HG03064 (cell line): Measurements from ENCODE around the gene CTNNBL1.

Experiments
- ATAC-seq: cut with Tn5 transposase; IDR thresholded peaks from one replicate; pipeline ENCODE4 v1.9.1; 2021; ENCODE audit warnings: low read depth; ENCODE audit not compliant: unreplicated experiment

The CTNNBL1 gene

GRCh38 chr20:37774156-37774555 is 80.3 kb downstream of the CTNNBL1 start:
- no peak for ATAC-seq

GRCh38 chr20:37775200-37775599 is 81.4 kb downstream of the CTNNBL1 start:
- no peak for ATAC-seq

- ATAC-seq, result no peak
Observed at GRCh38 chr20:37776049-37776448, 82.2 kb downstream of the CTNNBL1 start.

DNA sequence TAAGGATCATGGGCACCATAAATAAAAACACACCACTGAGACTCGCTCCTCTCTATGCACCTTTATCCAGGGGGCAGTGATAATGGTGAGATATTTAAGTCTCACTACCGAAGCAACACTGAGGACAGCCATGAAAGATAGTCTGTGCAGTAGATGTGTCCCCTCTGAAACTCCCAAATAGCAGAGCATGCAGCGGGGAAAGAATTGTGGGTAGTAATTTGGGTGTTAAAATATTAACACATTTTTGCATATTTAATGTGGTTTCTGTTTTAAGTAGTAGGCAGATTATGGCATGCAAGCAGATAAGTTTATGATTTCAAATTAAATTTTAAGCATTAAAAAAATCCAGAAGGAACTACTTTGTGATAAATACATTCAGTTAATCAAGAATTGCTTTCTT is 82.7 kb downstream of the CTNNBL1 start:
- no peak for ATAC-seq

DNA sequence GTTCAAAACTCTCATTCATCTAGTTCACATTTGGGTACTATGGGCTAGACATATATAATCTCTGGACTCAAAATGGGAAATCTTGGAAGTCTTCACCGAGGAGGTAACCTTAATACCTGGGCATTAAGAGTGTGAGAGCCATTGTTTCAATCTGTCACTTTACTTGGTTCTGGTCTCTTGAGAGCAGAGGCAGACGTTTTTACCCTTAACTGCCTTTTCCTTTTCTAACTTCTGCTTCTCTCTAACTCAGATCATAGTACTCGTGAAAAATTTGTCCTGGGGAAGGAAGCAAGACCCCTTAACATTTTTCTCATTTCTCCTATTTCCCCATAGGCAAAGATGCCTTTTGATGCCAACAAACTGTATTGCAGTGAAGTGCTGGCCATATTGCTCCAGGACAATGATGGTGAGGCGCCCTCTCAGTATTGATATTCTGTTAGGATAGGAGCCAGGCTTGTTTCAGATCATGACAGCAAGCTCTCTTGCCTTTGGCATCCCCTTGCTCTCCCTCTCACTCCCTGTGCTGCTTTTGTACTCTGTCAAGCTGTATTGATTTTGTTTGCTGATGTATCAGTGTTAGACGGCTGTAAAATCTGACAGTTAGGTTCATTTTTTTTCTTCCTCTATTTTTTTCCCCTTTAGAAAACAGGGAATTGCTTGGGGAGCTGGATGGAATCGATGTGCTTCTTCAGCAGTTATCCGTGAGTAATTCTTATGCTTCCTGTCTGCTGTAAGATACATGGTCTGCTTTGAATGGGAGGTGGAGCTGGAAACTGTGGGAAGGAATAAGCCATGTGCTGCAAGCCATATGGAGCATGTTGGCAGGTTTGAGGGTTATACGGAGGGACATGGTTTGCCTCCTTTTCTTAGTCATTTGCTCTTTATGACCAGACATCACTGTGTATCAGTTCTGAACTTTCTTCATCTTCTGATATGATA is 83.5 kb downstream of the CTNNBL1 start:
- no peak for ATAC-seq

DNA sequence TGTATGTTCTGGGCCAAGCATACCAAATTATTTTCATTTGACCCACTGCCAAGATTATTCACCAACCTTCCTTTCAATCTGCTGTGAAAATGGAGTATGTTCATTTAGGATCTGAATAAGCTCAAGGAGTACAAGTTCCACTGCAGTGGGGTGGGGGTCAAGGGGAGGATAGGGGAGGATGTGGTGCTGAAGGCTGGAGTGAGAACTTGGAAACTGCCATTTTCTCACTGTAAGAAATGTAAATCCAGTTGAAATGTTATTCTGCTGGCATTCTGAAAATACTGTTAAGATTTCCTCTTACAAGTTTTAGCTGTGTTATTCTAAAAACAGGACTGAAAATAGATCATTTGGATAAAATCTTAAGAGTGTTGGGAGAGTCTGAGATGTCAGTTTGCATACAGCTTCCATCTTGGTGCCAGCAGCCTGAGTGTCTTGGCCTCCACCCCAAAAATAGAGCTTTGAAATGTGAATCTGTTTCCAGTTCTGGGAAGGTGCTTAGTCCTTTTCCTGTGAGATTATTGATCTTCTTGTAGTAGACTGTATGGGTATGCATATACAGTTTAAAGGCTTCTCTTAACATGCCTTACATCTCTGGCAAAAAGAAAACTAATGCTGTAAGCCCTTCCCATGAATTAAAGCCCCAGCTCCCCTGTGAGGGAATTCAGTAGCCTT is 84.3 kb downstream of the CTNNBL1 start:
- ATAC-seq, result no peak

GRCh38 chr20:37781626-37782025 is 87.8 kb downstream of the CTNNBL1 start:
- ATAC-seq, result no peak

DNA sequence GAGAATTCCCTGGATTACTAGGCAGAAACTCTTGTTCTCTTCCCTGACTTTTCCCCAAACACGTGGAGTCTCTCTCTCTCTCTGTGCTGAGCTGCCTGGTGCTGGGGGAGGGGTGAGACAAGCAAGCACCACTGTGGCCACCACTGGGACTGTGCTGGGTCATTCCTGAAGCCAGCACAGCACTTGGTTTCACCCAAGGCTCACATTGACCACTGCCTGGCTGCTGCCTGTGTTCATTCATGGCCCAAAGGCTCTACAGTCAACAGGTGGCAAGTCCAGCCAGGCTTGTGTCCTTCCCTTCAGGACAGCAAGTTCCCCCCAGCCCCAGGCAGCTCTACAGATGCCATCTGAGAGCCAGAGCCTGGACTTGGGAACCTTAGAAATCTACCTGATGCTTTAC is 92.2 kb downstream of the CTNNBL1 start:
- ATAC-seq, result no peak

GRCh38 chr20:37789408-37789807 is 95.6 kb downstream of the CTNNBL1 start:
- ATAC-seq, result no peak

DNA sequence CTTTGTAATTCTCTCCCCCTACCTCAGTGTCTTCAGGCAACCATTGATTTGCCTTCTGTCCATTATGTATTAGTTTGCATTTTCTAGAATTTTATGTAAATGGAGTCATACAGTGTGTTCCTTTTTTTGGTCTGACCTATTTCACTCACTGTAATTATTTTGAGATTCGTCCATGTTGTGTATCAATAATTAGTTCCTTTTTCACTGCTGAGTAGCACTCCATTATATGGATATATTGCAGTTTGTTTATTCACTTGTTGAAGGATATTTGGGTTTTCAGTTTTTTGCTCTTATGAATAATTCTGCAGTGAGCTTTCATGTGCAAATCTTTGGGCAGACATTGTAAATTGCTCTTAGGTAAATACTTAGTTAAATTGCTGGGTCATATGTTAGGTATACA is 97.1 kb downstream of the CTNNBL1 start:
- ATAC-seq, result no peak

- no peak for ATAC-seq
Observed at GRCh38 chr20:37796121-37796520, 102.3 kb downstream of the CTNNBL1 start.

GRCh38 chr20:37796733-37797132 is 102.9 kb downstream of the CTNNBL1 start:
- no peak for ATAC-seq

- no peak for ATAC-seq
Observed at GRCh38 chr20:37797669-37798175, 103.9 kb downstream of the CTNNBL1 start.

- ATAC-seq, result no peak
Observed at GRCh38 chr20:37798312-37798711, 104.5 kb downstream of the CTNNBL1 start.

- ATAC-seq, result no peak
Observed at GRCh38 chr20:37800618-37801017, 106.8 kb downstream of the CTNNBL1 start.

DNA sequence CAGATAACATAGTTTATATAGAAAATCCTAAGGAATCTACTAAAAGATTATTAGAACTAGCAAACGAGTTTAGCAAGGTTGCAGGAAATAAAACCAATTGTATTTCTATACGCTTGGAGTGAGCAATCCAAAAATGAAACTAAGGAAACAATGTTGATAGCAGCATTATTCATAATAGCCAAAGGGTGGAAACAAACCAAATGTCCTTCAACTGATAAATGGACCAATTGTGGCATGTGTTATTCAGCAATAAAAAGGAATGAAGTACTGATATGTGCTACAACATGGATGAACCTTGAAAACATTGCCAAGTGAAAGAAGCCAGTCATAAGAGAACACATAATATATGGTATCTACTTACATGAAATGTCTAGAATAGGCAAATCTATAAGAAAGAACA is 108.1 kb downstream of the CTNNBL1 start:
- no peak for ATAC-seq

DNA sequence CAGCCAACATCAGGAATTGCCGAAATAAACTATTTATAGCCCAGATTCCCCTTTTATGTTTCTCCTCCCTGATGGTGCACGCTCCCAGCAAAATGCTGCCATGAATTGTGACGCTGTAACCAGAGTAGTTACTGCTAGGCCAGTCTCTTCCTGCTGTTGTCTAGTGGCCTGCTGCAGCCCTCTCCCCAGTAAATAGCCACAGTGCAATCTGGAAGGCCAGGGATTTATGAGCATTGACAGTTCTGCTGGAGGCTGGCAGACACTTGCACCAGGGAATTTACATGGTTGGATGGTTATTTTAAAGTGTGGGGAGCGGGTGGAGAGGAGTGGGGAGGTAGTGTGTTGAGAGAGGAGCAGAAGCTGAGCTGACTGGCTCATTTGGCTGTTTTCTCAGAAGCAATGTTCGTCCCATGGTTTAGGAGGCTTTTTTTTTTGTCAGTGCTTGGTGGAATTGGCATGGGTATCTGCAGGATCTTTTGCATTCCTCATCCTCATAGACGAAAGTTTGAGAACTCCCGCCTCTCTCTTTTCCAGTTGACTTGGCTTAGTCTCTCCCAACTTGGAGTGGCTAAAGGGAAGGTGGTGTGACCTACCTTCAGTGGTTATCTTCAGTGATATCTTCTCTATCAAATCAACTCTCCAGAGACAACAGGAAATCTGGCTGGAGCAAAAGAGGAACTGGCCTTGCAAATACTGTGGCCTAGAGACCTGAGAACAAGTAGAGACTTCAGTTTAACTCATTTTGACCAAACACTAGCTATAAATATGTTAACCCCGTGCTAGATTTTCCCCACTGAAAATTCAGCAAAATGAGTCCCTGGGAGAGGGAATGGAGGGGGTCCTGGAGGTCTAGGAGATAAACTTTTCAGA is 109.8 kb downstream of the CTNNBL1 start:
- no peak for ATAC-seq

- ATAC-seq, result peak; percentile 64
Observed at GRCh38 chr20:37804584-37805566, 111.0 kb downstream of the CTNNBL1 start.

DNA sequence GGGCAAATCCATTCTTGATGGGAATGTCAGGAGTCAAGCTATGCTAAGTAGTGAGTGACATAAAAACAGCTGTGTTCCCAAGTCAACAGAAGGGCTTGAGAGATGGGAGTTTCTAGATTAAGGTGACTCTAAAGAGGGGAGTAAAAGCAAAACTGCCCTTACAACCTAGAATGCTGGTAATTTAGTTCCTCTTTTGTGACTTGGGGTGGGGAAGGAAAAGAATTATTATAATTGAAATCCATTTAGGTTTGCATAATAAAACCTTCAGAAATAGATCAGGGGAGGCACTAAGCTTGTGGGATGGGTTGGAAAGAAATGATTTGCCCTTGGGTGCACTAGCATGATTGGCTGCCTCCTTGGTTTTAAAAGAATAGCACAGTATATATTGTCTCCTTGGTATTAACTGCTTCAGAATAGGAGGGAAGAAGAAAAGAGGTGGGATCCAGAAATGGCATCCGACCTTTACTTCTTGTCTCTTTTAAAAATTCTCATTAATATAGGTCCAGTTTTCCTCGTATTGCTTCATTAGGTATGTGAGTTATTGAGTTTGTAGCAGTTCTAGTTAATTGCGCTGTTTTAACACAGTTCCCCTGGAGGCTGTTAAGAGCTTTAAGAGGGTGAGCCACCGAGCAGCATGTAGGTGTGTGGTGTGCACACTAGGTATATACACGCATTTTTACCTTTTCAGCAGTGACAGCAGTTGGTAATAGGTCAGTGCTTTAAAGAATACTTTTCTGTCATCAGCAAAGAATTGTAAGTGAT is 113.8 kb downstream of the CTNNBL1 start:
- ATAC-seq, result no peak
